Prostate gland (tissue), 2 donors: ENCODE results near the gene SEC14L3.

ENCODE experiments used
- CTCF ChIP-seq, 4 experiments: fragments of 200-600 bp in 2 of 4; fragments of 450-650 bp in 2 of 4; sonication (generic) in 2 of 4; IDR thresholded peaks; 1 replicate in 3 of 4; 2 replicates in 1 of 4; pipeline ENCODE4 v1.5.1; 2016 to 2019; ENCODE audit warnings: antibody characterized with exemption in 4 of 4, mild to moderate bottlenecking in 2 of 4, moderate library complexity in 2 of 4
- POLR2A ChIP-seq: fragments of 450-650 bp; IDR thresholded peaks from one replicate; pipeline ENCODE4 v1.6.1; 2016; ENCODE audit warnings: antibody characterized with exemption, mild to moderate bottlenecking

GRCh38 chr22:30519842-30520425, 48.1 kb upstream of the SEC14L3 start:
- TF ChIP-seq POLR2A (no peak), CTCF (IDR thresholded peaks at IDR 0.05) (no peak)
